Cardiac septum (tissue), 1 donor: ENCODE data around the gene GH2. TPM values are rescaled to one million over a fixed set of nuclear protein-coding genes. Genes with fewer than 3 reads are reported as not detected.
"Not testable (repeated sequence)": the region's sequence is repeated elsewhere in the genome, so short reads cannot be mapped to it uniquely, and the experiment has no call there.

Source experiments
- DNase-seq: peaks from one replicate; pipeline ENCODE4 v3.0.0-alpha.2; 2020; ENCODE audit warnings: low spot score
- intact Hi-C: fragments of 100-400 bp; cut with DNase I; formaldehyde crosslinking; loops from one replicate; pipeline ENCODE4 v1.14.0; 2022
- total RNA-seq: library from RNA; stranded (reverse); fragmentation: NEBNext Ultra II Directional; extraction: Animal tissue kit (Norgen Biotek cat#: 25700); gene quantifications from one replicate; pipeline ENCODE4 v1.2.1, GENCODE V29; 2021
- donor health status: DM: no; HTN: no; CAD: no.

Gene GH2
- total RNA-seq, 1 donor from 2014 or later, result not detected

DNA sequence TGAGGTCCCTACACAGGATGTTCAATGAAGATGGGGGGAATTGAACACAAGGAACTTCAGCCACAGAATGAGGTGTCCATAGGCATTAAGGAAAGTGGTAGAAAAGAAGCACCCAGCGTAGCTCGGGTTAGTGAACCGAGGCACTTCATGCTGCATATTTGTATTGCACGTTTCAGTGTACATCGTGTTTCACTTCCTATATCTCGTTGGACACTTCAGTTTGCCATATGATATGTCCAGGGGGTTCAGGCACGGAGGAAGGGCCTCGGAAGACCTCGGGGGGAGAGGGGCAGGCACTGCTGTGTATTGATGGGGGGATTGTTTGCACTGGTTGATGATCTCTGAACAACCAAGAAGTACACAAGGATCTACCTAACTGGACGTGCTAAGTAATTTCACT is 34.0 kb upstream of the GH2 start:
- intact Hi-C loops, result loop anchor here (5.0 kb wide), 1 partner anchor 217 kb away; the partner anchor contains the start of gene ERN1
- DNase-seq, result peak; percentile 19

- no peak for DNase-seq
- intact Hi-C loops, result no loop called here
Observed at GRCh38 chr17:63914471-63914870, 32.7 kb upstream of the GH2 start.

GRCh38 chr17:63911657-63912100 is 29.9 kb upstream of the GH2 start:
- intact Hi-C loops, result no loop called here
- peak; percentile 41 for DNase-seq

DNA sequence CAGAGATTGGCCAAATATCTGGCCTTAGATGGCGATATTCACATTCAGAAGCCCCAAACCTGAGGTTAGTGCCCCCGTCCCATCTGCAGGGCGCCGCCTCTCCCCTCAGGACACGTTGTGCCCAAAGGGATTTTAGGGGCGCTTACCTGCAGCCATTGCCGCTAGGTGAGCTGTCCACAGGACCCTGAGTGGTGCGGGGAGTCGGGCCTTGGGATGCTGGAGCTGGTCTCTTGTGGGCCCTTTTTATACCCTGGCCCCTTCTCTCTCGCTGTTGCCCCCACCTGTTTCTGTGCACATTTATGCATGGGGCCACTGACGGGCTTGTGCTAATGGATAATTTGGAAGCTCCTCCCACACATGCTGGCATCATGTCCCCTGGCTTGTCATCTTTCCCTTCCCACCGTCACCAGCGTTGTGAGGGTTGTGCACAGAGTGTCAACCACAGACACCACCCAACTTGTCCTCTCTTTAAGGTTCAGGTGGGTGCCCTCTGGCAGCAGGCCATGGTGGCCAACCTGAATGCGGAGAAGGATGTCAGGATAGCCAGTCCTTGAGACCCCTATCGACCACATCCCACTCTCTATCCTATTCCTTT is 29.4 kb upstream of the GH2 start, which contains the start of gene CSHL1:
CSHL1 (minus strand) TSS at position 218 of the 595 bp plus-strand sequence; CDS start at position 156, 62 bp downstream.
- DNase-seq, result peak; percentile 44
- intact Hi-C loops, result no loop called here

DNA sequence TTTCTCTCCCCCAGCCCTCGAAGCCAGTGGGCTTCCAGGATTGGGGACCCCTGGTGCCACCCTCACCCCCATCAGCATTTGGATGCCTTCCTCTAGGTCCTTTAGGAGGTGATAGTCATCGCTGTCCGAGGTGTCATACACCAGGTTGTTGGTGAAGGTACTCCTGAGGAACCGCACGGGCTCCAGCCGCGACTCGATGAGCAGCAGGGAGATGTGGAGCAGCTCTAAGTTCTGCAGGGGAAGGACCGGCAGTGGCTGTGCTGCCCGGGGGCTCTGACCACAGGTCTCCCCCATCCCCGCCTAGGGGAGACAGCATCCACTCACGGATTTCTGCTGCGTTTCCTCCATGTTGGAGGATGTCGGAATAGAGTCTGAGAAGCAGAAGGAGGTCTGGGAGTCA is 28.4 kb upstream of the GH2 start:
- DNase-seq, result peak; percentile 72

DNA sequence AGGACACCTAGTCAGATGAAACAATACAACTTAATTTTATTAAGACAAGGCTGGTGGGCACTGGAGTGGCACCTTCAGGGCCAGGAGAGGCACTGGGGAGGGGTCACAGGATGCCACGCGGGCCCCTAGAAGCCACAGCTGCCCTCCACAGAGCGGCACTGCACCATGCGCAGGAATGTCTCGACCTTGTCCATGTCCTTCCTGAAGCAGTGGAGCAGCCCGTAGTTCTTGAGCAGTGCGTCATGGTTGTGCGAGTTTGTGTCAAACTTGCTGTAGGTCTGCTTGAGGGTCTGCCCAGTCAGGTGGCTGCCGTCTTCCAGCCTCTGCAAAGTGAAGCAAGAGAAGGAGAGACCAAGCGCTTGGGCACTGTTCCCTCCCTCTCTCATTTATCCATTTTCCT is 27.8 kb upstream of the GH2 start:
- peak; percentile 63 for DNase-seq
- intact Hi-C loops, result not testable (repeated sequence)

More for the DNA sequence above, 28.4 kb upstream of the GH2 start:
- intact Hi-C loops, result no loop called here

DNA sequence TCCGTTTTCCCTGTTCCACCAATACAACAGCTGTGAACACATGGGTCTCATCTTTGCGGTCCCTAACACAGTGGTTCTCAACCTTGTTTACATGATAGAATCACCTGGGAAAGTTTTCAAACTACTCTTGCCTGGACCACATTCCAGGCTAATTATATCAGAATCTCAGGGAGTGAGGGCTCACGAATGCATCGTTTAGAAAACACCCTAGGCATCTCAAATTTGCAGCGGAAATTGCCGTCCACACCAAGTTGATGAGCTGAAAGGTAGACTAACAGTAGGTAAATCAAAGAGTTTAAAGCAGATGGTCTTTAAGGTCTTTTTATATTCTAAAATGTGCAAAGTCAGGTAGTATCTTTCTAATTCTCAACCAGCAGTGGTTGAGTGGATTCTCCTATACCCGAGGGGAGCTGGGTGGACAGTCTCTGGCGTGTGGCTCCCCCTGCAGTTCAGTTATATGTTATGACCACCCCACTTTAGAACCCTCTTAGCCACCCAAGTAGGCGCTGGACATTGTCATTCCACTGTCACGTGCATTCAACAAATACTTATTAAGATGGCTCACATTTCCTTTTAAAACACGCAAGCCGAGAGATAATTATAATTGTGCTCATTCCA is 25.5 kb upstream of the GH2 start:
- intact Hi-C loops, DNase-seq: not testable (repeated sequence)

DNA sequence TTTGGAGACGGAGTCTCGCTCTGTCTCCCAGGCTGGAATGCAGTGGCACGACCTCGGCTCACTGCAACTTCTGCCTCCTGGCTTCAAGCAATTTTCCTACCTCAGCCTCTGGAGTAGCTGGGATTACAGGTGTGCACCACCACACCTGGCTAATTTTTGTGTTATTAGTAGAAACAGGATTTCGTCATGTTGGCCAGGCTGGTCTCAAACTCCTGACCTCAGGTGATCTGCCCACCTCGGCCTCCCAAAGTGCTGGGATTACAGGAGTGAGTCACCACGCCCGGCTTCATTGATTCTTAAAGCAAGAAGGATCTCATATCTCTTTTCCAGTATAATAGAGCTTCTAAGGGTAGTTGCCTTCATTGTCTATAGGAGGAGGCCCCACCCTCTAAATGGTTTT is 23.1 kb upstream of the GH2 start:
- intact Hi-C loops, DNase-seq: not testable (repeated sequence)

DNA sequence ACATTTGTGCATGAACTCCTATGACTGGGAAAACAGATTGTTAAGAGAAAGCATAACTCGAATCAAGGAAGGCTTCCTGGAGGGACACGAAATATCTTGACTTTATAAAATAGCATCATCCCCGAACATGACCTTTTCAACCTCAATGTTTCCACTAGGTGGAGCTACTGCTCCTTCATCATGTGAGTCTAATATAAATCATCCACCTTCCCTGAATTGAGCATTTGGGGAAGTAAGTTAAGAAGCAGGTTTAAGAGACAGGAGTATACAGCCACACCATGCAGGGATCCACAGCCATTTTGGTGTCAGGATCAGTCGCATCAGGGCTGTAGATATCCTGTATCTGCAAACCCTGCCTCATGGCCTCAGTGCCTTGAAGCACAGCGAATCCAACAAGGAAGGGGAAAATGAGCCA is 22.1 kb upstream of the GH2 start:
- intact Hi-C loops, DNase-seq: not testable (repeated sequence)

DNA sequence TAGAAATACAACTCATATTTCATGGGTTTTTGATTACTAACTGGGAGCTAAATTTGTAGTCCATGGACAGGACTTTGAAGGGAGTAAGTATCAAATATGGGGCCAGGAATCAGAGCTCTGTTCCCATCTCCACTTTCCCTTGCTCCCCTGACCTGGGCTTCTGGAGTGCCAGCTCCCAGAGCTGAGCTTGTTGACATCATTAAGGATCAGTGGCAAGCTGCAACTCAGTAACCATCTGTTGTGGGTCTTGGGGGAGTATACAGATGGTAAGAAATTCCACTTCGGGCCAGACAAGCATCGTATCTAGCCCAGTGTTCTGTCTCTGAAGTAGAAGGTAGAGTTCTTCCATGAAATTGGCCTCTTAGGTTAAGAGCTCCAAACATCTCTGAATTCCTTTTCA is 20.2 kb upstream of the GH2 start:
- DNase-seq, intact Hi-C loops: not testable (repeated sequence)

- intact Hi-C loops, DNase-seq: not testable (repeated sequence)
Observed at GRCh38 chr17:63898899-63899798, 17.4 kb upstream of the GH2 start.

GRCh38 chr17:63896524-63897354 is 15.0 kb upstream of the GH2 start, which contains the start of gene CSH1:
TSS of gene CSH1 (minus strand) at chr17:63896574. CDS start at chr17:63896511, 63 bp downstream.
- DNase-seq, result peak; percentile 20
- intact Hi-C loops, result not testable (repeated sequence)

DNA sequence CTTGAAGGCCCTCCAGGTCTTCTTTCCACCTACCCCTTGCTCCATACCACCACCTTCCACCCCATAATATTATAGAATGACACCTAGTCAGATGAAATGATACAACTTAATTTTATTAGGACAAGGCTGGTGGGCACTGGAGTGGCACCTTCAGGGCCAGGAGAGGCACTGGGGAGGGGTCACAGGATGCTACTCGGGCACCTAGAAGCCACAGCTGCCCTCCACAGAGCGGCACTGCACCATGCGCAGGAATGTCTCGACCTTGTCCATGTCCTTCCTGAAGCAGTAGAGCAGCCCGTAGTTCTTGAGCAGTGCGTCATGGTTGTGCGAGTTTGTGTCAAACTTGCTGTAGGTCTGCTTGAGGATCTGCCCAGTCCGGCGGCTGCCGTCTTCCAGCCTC is 13.1 kb upstream of the GH2 start:
- intact Hi-C loops, DNase-seq: not testable (repeated sequence)

GRCh38 chr17:63894021-63894420 is 12.3 kb upstream of the GH2 start:
- intact Hi-C loops, result not testable (repeated sequence)
- peak; percentile 20 for DNase-seq

DNA sequence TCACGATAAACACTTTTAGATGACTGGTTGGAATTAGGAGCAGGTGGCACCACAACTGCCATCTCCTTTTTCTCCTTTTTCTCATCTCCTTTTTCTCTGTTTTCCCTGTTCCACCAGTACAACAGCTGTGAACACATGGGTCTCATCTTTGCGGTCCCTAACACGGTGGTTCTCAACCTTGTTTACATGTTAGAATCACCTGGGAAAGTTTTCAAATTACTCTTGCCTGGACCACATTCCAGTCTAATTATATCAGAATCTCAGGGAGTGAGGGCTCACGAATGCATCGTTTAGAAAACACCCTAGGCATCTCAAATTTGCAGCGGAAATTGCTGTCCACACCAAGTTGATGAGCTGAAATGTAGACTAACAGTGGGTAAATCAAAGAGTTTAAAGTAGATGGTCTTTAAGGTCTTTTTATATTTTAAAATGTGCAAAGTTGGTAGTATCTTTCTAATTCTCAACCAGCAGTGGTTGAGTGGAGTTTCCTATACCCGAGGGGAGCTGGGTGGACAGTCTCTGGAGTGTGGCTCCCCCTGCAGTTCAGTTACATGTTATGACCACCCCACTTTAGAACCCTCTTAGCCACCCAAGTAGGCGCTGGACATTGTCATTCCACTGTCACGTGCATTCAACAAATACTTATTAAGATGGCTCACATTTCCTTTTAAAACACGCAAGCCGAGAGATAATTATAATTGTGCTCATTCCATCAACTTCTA is 10.7 kb upstream of the GH2 start:
- intact Hi-C loops, DNase-seq: not testable (repeated sequence)

- intact Hi-C loops, result not testable (repeated sequence)
- DNase-seq, result peak; percentile 33
Observed at GRCh38 chr17:63889026-63889848, 7.5 kb upstream of the GH2 start.

GRCh38 chr17:63885119-63885518 is 3.4 kb upstream of the GH2 start:
- intact Hi-C loops, result not testable (repeated sequence)

More at GRCh38 chr17:63885119-63885518, 3.4 kb upstream of the GH2 start:
- DNase-seq, result not testable (repeated sequence)
